SK-N-SH (cell line): ENCODE measurements around the gene SULT1C2.

Experiments used
- CHD2 ChIP-seq: fragments of 150-350 bp; IDR thresholded peaks from 2 replicates; pipeline ENCODE4 v1.6.1; 2018; ENCODE audit warnings: low read length; ENCODE audit not compliant: partially characterized antibody
- CTCF ChIP-seq: fragments of 200-600 bp; sonication (generic); IDR thresholded peaks from 2 replicates; pipeline ENCODE4 v1.6.1; 2017; ENCODE audit warnings: antibody characterized with exemption, mild to moderate bottlenecking, moderate library complexity
- EZH2phosphoT487 ChIP-seq: fragments of 200-600 bp; sonication (generic); IDR thresholded peaks from 2 replicates; pipeline ENCODE4 v1.6.1; 2017; ENCODE audit warnings: low read depth, mixed run types, mild to moderate bottlenecking, antibody characterized with exemption, moderate library complexity, borderline replicate concordance
- FOXM1 ChIP-seq: IDR thresholded peaks from 2 replicates; pipeline ENCODE4 v1.4.0; 2012; ENCODE audit warnings: low read depth, mild to moderate bottlenecking
- MXI1 ChIP-seq: IDR thresholded peaks from 2 replicates; pipeline ENCODE4 v1.6.1; 2012; ENCODE audit warnings: mild to moderate bottlenecking, low read depth, low read length, improper control_type of control experiment
- POLR2AphosphoS5 ChIP-seq: IDR thresholded peaks from 2 replicates; pipeline ENCODE4 v1.6.1; 2012; ENCODE audit warnings: low read depth, low read length
- SIN3A ChIP-seq: IDR thresholded peaks from 2 replicates; pipeline ENCODE4 v1.6.1; 2012; ENCODE audit warnings: low read depth, mild to moderate bottlenecking, low read length, moderate library complexity, borderline replicate concordance
- TF ChIP-seq, protein P1 (sequence below): fragments of 150-350 bp; IDR thresholded peaks from 2 replicates; pipeline ENCODE4 v1.6.1; 2017; ENCODE audit warnings: antibody characterized with exemption, low read length, low read depth, borderline replicate concordance

DNA sequence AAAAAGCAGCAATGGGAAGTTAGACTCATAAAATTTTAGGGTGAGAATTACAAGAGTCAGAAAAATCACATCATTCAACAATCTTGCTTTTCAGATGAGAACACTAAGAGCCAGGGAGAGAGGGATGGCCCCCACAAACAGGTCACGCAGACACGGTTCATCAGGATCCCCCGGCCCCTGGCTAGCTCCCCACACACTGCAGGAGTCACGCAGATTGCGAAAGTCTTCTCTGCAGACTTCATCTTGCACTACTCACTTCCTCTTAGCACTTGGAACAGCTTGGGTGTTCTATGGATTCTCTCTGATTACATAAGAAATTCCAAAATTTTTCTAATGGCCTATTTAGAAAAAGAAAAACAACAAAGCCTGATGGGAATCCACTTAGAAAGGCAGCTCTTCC lies 21.6 kb upstream of the SULT1C2 start:
- no peak for TF ChIP-seq SIN3A
- no peak for TF ChIP-seq CHD2
- TF ChIP-seq POLR2AphosphoS5: no peak
- no peak for TF ChIP-seq MXI1
- no peak for TF ChIP-seq CTCF
- no peak for TF ChIP-seq FOXM1
- TF ChIP-seq EZH2phosphoT487: no peak
- TF ChIP-seq, protein P1, sequence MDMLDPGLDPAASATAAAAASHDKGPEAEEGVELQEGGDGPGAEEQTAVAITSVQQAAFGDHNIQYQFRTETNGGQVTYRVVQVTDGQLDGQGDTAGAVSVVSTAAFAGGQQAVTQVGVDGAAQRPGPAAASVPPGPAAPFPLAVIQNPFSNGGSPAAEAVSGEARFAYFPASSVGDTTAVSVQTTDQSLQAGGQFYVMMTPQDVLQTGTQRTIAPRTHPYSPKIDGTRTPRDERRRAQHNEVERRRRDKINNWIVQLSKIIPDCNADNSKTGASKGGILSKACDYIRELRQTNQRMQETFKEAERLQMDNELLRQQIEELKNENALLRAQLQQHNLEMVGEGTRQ: no peak
